Measurements from ENCODE around the gene SLC32A1.

The SLC32A1 gene, protein sequence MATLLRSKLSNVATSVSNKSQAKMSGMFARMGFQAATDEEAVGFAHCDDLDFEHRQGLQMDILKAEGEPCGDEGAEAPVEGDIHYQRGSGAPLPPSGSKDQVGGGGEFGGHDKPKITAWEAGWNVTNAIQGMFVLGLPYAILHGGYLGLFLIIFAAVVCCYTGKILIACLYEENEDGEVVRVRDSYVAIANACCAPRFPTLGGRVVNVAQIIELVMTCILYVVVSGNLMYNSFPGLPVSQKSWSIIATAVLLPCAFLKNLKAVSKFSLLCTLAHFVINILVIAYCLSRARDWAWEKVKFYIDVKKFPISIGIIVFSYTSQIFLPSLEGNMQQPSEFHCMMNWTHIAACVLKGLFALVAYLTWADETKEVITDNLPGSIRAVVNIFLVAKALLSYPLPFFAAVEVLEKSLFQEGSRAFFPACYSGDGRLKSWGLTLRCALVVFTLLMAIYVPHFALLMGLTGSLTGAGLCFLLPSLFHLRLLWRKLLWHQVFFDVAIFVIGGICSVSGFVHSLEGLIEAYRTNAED

DNA sequence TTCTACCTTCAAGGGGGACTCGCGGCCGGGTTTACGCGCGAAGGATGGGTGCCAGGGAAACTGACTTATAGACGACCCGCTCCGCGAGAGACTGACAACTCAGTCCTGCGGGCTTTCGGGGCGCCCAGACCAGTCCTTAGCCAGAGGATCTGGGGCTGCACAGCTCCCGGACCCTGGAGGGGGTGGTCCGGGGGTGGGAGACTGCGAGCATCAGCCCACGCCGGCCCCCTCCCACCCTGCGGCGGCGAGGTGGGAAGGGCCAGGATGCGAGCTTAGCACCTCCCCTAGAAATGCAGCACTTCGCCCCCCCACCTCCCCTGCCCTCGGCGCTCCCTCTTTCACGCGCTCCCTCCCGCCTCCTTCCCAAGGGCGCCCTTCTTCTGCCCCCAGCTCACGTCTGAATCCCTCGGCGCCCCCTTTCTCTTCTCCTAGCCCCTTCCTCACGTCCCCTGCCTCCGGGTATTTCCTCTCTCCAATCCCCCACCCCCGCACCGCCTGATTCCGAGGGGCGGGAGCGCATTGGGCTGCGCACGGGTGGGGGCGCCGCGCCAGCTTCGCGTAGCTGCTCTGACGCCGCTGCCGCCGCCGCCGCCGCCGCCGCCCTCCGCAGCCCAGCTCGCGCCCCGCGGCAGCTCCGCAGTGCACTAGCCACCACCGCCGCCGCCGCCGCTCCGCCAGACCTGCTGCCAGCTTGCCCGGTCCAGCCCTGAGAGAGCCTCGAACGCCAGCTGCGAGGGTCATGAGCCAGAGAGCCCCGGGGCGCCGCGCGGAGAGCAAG, at the start of gene SLC32A1:
Gene SLC32A1, plus strand, starts transcription at position 639 of the 778 bp plus-strand sequence. CDS start 239 bp downstream, outside the sequence.
- in situ Hi-C loops (cut with MboI; ENCODE audit: low pct_unique_long_range_greater_than_20kb, low sequenced_read_pairs): no loop called here
- no peak for DNase-seq

DNA sequence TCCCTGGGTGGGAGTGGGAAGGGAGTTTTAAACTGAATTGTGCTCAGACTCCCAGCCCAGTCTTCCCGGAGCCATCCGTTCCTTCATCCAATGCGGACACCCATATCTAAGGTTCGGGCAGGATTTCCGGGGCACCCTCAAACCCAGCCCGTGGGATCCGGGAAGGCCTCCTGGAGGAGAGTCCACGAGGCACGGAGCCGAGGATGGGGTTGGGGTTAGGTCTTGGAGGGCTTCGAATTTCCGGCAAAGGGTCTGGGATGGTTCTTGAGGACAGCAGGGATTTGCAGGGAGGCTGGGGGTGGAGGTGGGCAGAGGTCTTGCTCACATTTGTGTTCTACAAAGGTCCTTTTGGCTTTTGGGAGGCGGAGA, 49.5 kb upstream of the SLC32A1 start:
- in situ Hi-C loops (cut with MboI; ENCODE audit: low pct_unique_long_range_greater_than_20kb, low sequenced_read_pairs): no loop called here
- no peak for DNase-seq

DNA sequence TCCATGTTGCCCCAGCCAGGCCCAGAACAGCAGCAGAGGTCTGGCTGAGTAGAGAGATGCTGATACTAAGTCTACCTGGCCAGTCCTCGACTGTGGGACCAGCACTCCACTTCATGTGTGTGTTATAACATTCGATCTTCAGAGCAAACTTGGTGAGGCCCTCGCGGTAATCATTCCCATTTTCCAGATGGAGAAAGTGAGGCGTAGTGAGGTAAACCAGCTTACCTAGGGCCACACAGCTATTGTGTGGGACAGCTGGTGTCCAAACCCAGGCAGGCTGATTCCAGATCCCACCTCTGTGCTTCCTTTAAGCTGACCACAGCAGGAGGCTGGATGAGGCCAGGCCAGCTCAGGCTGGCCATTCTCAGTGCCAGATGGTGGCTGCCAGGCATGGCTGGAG, 47.7 kb upstream of the SLC32A1 start:
- DNase-seq: no peak
- in situ Hi-C loops (cut with MboI; ENCODE audit: low pct_unique_long_range_greater_than_20kb, low sequenced_read_pairs): no loop called here

DNA sequence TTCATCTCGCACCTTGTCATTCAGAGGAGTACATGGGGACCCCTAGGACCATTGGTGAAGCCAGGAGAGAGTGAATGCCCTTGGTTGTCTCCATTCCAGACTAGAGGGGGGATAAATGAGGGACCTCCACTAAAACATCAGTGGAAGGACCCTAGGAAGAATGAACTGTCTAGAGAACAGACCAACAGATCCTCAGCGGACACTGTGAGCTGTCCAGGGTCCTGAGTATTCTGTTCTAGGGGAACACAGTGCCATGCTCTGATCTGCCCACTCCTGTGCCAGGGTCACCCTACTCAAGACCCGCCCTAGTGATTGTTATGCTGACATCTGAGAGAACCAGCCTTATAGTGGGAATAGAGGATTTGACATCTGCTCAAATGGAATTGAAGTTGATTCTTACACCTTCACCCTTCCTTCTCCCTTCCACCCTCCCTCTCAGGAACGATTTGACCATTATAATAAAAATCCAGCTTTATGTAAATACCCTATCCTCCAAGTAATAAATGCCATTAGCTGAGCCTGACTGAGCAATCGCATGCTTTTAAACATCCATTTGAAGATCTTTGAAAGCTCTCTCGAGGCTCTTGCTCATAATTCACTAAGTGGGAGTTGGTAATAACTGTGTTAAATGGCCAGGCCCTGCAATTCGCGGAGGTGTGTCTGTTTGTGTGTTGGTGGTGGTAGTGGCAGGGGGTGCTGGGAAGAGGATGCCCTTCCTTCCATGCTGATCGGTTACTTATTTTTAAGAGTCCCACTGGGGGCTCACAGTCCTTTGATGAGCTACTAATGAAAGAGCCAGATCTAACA, 43.6 kb upstream of the SLC32A1 start:
- in situ Hi-C loops (cut with MboI; ENCODE audit: low pct_unique_long_range_greater_than_20kb, low sequenced_read_pairs): no loop called here
- DNase-seq: peak; percentile 55

DNA sequence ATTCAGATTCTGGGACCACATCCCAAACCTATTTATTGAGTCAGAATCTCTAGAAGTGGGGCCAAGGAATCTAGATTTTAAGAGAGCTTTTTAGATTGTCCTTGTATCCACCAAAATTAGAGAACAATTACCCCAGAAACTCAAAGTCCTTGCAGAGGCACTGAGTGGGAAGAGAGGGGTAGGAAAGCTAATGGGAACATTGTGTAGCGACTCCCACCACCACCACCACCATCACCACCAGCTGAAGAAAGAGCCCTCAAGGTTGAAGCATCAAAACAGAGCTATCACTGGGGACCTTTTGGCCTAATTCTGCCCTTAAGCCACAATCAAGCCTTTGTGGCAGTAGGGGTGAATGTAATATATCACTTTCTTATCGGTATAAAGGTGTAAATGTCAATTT, 39.0 kb upstream of the SLC32A1 start:
- in situ Hi-C loops (cut with MboI; ENCODE audit: low pct_unique_long_range_greater_than_20kb, low sequenced_read_pairs): no loop called here
- no peak for DNase-seq

DNA sequence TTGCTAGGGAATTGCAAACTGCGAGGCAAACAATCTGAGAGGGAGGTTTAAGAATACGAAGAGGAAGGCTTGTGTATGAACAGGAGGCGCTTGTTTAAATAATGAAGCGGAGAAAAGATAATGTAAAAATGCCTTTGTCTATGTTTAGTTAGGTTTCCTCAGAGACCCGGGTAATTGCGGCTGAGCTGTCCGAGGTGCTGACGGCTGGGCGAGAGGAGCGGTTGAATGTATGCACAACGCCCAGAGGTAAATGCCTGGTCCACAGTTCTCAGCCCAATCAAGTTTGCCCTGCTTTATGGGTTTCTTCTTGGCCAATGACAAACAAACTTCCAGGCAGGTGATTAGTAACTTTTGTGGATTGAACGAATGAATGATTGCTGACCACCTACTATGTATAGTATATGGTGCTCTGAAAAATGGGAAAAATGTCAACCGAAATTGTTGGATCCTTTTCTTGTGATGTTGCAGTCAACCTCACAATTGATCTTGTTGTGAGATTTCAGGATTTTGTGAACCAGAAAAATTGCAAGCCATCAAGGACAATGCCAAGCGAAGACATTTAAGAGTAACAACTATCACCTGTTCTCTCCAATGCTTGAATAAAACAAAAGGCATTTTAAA, 38.3 kb upstream of the SLC32A1 start:
- in situ Hi-C loops (cut with MboI; ENCODE audit: low pct_unique_long_range_greater_than_20kb, low sequenced_read_pairs): no loop called here
- DNase-seq: peak; percentile 58

DNA sequence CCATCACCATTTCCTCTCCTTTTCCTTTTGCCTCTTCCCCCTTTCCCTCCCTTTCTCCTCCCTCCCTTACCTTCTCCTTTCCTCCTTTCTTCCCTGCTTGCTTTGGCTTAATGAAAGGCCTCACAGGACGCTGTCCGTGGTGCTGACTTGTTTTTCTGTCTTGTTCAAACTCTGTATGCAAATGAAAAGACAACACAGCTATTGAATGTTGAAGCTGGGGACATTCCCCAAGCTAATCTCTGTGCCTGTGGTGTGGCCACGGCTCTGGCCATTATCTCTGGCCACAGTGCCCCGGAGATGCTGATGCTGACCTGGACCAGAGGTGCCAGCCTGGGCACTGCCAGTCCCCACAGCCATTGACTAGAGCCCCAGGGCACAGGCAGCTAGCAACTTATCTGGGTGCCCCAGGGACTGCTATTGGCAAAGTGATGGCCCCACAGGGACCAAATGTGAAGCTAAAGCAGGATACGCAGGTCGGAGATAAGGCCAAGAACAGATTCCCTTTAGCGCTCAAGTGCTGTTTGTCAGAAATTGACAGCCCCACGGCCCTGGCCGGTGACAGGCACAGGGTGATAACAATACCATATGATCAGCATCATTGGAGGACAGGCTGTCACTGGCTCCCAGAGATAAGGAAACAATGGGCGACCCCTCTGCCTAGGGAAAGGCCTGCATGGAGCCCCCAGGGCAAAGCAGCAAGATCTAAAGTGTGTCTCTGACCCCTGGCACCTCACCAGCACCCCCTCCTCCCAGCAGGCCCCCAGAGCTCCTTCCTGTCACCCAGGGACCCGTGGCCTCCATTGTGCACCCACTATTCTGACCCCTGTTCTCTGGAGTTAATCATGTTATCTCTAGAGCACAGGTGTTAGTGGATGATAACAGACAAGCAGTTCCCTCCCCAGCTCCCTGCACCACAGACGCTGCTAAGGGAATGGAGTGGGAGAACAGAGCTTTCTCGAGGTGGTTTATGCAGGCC, 31.6 kb upstream of the SLC32A1 start:
- in situ Hi-C loops (cut with MboI; ENCODE audit: low pct_unique_long_range_greater_than_20kb, low sequenced_read_pairs): no loop called here
- peak; percentile 59 for DNase-seq

DNA sequence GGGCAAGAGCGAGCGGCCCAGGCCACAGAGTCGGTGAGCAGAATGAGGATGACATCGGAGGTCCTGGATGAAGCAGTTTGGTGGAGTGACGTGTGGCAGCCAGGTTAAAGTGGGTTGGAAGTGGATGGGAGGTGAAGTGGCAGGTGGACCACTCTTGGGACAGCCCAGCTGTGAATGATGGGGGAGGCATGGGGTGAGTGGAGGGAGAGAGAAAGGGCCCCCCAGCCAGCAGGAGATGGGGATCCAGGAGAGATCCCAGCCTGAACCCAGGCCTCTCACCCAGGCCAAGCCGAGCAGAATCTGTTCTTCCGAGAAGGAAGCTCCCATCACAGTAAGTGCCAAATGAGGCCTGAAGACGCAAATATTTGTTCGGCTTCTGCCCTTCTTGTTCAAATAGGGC, 27.0 kb upstream of the SLC32A1 start:
- in situ Hi-C loops (cut with MboI; ENCODE audit: low pct_unique_long_range_greater_than_20kb, low sequenced_read_pairs): no loop called here
- no peak for DNase-seq

DNA sequence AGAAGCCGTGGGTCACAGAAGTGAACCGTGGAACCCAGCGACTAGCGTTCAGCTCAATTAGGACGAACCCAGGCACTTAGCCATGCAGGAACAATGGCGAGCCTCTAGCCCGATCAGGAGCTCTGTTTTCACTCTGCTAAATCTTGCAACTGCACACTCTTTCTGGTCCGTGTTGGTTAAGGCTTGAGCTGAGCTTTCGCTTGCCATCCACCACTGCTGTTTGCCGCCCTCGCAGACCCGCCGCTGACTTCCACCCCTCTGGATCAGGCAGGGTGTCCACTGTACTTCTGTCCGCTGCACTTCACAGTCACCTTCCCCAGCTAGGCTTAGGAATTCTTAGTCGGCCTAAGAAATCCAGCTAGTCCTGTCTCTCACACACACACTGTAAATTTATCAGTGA, 25.7 kb upstream of the SLC32A1 start:
- no peak for DNase-seq

DNA sequence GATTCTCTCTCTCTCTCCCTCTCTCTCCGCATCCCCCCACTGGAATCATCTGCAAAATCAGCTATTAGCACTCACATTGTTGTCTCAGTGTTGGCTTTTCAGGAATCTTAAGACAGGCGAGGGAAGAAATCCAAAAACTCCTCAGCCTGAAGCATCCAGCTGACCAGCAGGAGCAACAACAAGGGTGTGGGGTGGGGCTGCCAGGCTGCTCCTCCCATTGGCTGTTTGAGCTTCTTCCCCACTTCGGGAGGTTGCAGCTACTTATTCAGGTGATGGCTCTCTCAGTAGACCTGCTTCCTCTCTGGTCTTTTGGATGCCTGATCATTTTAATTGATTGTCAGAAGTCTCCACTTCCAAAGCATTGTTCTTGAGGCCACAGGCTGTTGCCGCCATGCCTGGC, 24.1 kb upstream of the SLC32A1 start:
- in situ Hi-C loops (cut with MboI; ENCODE audit: low pct_unique_long_range_greater_than_20kb, low sequenced_read_pairs): no loop called here
- DNase-seq: no peak

More for the DNA sequence above, 25.7 kb upstream of the SLC32A1 start:
- in situ Hi-C loops (cut with MboI; ENCODE audit: low pct_unique_long_range_greater_than_20kb, low sequenced_read_pairs): no loop called here

DNA sequence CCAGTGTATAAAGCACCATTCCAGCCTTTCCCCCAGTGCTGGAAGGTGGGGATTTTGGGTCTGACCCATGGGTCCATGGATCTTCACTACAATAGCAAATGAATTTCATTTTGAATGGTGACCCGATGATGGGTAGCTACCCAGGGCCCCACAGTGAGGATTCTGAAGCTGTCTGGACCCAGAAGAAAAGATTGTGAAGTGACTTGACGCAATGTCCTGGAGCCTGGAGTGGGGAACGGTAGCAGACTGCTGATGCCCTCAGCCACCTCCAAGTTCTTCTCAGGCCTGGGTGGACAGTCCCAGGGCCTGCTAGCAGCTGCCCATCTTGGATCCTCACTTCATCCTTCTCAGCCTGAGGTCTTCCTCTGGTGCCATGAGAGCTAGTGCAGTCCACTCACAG, 23.4 kb upstream of the SLC32A1 start:
- in situ Hi-C loops (cut with MboI; ENCODE audit: low pct_unique_long_range_greater_than_20kb, low sequenced_read_pairs): no loop called here
- DNase-seq: no peak

DNA sequence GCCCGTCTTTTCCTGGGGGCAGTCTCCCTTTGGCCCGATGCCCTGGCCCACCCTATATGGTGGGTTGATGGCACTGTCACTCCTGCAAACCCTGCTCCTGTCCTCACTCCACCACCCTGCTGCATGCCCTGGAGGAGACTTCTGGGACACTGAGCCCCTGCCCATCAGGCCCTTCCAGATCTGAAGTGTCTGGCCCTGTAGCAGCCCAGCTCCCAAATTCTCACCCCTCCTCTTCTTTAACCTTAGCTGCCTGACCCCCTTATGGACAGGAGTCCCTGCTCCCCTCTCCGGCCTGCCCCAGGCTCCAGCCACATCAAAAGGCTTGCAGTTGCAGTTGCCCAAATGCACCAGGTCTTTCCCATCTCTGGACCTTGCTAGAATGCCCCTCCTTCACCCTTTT, 20.8 kb upstream of the SLC32A1 start:
- DNase-seq: no peak
- in situ Hi-C loops (cut with MboI; ENCODE audit: low pct_unique_long_range_greater_than_20kb, low sequenced_read_pairs): no loop called here

DNA sequence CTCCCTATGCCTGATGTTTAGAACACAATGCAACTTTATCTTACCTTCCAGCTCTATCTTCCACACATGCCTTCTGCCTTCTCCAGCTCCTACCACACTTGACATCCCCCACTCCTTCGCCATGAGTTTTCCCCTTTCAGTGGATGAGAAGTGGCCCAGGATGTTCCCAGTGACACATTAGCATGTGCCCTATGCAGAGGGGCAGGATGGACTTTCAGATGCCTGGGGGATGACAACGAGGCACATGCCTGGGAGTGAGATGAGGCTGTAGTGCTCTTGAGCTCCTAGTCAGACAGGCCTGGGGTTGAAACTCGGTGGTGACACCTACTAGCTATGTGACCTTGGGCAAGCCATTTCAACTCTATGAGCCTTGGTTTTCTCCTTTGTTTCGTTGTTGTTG, 20.1 kb upstream of the SLC32A1 start:
- in situ Hi-C loops (cut with MboI; ENCODE audit: low pct_unique_long_range_greater_than_20kb, low sequenced_read_pairs): no loop called here
- DNase-seq: no peak

DNA sequence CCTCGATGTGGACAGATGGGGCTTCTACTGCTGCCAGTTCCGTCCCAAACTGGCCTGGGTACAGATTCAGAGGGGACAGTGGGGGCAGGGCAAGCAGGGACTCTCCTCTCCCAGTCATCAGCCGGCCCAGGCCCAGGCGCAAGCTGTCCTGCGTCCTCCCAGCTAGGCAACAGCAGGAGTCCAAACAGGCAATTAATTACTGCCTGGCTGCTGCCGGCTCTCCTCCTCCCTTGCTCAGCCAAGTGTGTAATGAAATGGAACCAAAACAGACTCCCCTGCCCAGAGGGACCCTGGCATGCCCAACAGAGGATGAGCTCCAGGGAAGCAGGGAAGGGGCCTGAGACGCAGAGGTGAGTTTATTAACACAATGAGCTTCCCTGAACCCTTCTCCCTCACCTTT, 17.8 kb upstream of the SLC32A1 start:
- in situ Hi-C loops (cut with MboI; ENCODE audit: low pct_unique_long_range_greater_than_20kb, low sequenced_read_pairs): no loop called here
- DNase-seq: no peak

DNA sequence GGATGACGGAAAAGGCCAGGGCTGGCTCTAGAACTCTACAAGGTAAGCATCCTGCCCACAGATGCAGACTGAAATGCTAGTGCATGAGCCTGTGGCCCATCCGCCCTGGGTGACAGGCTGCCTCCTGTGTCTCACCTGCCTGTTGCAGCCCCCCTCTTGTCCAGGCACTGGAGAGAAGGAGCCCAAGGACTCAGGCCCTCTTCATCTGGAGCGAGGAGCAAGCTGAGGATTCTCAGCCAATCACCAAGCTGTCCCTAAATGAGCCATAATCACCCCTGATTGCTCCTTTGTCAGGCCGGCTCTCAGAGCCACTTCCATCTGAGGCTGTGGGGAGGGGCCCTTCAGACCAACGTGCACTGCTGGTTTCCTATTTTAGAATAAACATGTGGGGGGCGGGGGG, 10.0 kb upstream of the SLC32A1 start:
- DNase-seq: no peak
- in situ Hi-C loops (cut with MboI; ENCODE audit: low pct_unique_long_range_greater_than_20kb, low sequenced_read_pairs): no loop called here

DNA sequence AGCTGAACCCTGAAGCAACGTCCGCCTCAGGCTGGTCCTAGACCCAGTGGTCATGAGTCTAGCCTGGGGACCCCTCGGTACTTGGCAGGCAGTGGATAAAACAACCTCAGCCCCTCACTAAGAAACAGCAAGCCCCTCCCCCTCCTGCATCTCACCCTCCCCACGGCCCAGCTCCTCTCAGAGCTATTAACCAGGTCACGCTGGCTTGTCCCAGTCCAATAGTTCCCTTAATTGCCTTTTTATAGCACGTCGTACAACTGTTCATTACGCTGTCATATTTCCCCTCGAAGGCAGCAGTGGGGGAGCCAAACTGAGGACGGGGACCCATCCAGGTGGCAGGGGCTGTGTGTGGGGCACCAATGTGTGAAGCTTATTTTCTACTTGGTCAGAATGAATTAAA, 8.6 kb upstream of the SLC32A1 start:
- in situ Hi-C loops (cut with MboI; ENCODE audit: low pct_unique_long_range_greater_than_20kb, low sequenced_read_pairs): no loop called here
- no peak for DNase-seq

DNA sequence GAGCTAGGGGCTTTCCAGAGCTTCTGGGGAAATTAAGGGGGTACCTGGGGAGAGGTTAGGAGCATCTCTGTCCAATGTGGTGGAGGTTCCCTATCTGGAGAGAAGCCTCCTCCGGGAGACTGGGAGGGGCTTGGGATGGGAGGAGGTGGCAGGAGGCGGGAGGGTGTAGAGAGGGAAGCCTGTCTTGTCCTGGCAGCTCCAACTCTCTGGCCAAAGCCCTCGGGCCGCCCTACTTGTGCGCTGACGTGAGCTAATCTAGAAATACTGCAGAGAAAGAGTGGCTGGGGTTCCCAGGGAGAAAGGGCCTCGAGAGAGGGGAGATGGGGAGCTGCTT, 1.6 kb upstream of the SLC32A1 start:
- no peak for DNase-seq
- in situ Hi-C loops (cut with MboI; ENCODE audit: low pct_unique_long_range_greater_than_20kb, low sequenced_read_pairs): no loop called here
